GM21515 (cell line): Measurements from ENCODE around the gene CCDC149.
"Not testable (repeated sequence)": the region's sequence is repeated elsewhere in the genome, so short reads cannot be mapped to it uniquely, and the experiment has no call there.

Source experiments
- ATAC-seq: cut with Tn5 transposase; IDR thresholded peaks from one replicate; pipeline ENCODE4 v1.9.1; 2021; ENCODE audit not compliant: unreplicated experiment

Gene CCDC149

DNA sequence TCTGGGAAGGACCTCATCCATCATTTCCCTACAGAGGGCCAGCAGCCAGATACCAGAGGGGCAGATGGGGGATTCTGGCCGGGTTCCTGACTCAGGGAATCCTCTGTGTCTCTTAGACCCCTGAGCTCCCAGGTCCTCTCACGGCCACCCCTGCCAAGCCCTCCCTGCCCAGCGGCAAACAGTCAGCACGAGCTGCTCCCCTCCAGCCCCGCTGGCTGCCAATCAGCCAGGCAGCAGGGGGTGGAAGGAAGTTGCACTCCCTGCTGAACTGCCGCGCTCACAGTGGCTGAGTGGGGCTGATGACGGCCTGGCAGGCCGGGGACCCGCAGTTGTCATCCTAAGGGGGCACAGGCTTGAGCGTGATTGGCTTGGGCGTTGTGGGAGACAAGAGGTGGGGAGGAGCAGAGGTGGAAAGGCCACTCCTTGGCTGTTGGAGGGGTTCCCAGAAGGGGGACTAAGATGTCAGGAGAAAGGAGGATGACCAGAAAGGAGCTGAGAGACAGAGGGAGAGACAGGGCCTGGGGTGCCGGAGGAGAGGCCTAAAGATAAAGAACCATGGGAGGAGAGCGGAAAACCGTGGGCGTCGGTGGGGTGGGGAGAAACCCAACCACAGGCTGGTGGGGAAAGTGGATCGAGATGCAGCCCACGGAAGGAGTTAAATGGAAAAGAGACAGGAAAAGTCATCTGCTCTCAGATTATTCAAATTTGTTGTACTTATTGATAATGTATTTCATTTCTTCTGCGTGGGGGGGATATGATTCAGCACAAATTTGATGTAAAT is 4.4 kb upstream of the CCDC149 start:
- no peak for ATAC-seq

DNA sequence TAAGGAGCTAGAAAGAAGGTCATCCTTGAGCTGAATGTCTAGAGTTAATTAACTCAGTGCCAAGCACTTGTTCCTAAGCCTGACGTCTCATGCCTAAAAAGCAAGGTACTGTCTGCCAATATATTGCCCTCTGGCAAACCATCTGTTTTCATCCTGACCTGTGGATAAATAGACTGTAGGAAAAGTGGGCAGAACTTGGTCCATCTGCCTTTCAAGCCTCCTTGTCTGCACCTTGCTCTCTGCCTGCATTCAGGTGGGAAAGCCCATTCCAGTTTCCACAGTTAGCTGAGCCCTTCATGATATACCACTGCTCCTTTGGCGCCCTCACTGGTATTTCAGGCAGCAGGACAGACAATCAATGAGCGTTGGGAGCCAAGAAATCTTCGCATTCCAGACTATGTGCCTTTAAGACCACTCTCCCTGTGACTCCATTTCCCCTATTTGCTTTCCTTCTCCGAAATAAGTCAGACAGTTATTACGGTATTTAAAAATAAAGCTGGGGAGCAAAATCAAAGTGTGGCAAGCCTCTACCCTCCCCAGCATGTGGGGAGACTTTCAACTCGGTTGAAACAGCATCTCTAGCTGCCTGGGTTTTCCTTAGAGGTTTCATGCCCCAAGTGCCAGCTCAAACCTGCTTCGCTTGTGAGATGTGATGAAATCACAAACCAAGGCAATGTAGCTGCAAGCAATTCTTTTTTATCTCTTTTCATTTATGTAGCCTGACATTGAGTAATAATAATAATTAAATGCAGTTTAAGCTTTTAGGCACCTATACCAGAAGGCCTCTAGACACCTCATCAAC is 2.5 kb upstream of the CCDC149 start:
- no peak for ATAC-seq

GRCh38 chr4:24914460-24914859 is 1.6 kb upstream of the CCDC149 start:
- no peak for ATAC-seq

DNA sequence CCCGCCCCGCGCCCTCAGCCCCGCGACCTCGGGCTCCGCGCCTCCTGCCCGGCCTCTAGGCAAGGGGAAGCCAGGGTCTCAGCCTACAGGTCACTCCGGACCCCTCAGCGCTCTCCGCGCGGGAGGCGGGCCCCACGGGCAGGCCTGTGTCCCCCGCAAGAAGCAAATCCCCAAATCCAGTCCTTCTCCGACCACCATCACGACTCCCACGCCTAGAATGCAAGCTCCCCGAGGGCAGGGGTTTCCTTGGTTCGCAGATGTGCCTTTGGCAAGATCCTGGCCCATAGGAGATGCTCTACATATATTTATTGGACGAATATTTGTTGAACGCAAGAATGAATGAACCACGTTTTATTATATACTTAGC is 260 bp upstream of the CCDC149 start:
- no peak for ATAC-seq

DNA sequence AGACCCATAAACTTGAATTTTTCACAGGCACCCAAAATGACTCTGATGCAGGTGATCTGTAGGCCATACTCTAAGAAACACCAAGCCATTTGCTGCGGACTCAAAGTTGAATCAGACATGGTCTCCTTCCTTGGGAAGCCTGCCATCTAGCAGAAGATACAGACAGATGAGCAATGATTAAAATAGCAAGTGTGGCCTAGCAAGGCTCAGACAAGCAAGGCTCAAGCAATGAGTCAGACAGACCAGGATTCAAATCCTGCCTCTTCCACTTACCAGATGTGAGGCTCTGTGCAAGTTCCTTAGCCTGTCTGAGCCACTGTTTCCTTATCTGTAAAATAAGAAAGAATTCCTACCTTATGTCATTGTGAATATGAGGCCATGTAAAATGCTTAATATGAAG is 2.3 kb downstream of the CCDC149 start:
- no peak for ATAC-seq

DNA sequence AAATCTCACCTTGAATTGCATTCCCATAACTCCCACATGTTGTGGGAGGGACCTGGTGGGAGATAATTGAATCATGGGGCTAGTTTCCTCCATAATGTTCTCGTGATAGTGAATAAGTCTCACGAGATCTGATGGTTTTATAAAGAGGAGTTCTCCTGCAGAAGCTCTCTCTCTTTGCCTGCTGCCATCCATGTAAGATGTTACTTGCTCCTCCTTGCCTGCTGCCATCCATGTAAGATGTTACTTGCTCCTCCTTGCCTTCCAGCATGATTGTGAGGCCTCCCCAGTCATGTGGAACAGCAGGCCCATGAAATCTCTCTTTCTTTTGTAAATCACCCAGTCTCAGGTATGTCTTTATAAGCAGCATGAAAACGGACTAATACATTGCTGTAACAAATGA is 3.2 kb downstream of the CCDC149 start:
- ATAC-seq = not testable (repeated sequence)

DNA sequence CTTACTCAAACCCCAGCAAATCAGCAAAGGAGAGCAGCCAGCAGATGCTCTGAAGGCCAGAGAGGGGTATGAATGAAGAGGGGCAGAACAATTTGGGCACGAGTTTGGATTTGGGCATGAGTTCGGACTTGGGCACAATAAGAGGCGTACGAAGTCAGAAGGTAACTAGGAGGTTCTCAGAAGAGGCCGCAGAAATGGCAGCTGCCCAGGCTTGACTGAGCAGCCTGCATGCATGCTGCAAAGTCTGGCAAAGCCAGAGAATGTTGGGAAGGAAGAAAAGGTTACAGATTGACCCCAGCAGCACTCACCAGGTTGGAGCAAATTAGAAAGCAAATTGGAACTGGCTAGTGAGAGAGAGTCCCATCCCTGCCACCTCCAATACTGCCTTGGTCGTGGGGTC is 15.2 kb downstream of the CCDC149 start:
- ATAC-seq = no peak

DNA sequence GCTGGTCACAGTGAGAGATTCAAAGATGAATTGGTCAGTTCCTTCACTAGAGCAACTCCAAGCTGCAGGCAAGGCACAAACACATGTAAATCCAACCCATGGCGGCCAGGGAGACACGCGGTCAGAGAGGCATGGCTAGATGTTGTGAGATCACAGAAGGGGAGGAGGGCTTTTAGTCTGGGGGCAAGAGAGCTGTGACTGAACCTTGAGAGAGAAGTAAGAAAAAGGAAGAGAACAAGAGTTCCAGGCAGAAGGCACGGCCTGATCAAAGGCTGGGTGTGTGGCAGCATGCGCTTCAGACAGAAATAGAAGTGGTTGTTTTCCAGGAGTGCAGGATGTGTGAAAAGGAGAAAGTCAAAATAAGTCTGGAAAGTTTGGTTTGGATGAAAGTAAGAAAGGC is 15.9 kb downstream of the CCDC149 start:
- no peak for ATAC-seq

DNA sequence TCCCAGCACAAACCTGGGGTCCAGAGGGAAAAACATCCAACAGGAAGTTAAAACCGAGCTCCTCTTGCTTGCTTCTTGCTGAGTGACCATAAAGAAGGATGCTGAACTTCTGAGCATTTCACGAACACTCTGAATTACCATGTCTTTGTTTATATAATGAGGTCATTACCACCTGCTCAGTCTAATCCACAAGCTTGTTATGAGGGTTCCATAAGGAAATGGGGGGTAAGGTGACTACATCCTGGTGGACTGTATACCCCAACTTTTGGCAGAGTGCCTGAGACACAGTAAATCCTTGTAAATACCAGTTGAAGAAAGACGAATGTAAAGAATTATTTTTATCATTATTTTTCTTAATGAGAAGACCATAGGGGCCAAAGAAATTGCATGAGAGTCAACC is 16.8 kb downstream of the CCDC149 start:
- no peak for ATAC-seq

GRCh38 chr4:24895461-24895860 is 17.4 kb downstream of the CCDC149 start:
- ATAC-seq = no peak

GRCh38 chr4:24894846-24895245 is 18.0 kb downstream of the CCDC149 start:
- no peak for ATAC-seq

DNA sequence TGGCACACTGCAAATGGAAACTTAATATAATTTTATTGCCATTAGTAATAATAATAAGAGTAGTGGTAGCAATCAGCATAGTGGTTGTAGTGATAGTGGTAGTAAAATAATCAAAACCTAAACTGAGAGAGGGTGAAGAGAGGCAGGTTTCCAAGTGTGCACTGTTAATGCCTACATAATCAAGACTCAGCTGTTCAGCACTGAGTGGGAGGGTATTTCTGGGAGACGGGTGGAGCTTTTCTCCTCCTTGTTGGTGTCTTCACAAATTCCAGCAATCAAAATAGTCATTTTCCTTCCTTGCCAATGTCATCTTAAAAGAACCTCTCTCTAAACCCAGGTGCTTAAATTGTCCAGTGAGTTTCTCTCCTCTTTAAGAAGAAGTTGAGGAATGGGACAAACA is 18.6 kb downstream of the CCDC149 start:
- ATAC-seq = no peak

- ATAC-seq = no peak
These were observed 20.1 kb downstream of the CCDC149 start for GRCh38 chr4:24892778-24893177.

- no peak for ATAC-seq
These were observed 20.6 kb downstream of the CCDC149 start for GRCh38 chr4:24892278-24892677.

- ATAC-seq = no peak
These were observed 22.2 kb downstream of the CCDC149 start for GRCh38 chr4:24890561-24891126.

DNA sequence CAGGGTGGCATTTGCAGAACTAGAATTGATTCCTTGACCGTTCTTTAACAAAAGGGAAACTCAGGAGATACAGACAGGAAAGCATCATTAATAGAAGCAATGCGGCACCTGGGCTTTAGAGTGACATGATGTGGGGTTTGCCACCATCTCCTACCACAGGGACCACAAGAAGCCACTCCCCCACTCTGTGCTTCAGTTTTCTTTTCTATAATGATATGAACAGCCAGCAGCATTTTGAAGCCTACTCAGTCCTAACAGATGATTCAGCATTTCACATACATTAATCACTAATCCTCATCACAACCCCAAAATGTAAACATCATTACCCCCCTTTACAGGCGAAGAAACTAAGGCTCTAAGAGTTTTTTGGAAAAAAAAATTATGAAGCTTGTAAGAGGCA is 22.9 kb downstream of the CCDC149 start:
- no peak for ATAC-seq

DNA sequence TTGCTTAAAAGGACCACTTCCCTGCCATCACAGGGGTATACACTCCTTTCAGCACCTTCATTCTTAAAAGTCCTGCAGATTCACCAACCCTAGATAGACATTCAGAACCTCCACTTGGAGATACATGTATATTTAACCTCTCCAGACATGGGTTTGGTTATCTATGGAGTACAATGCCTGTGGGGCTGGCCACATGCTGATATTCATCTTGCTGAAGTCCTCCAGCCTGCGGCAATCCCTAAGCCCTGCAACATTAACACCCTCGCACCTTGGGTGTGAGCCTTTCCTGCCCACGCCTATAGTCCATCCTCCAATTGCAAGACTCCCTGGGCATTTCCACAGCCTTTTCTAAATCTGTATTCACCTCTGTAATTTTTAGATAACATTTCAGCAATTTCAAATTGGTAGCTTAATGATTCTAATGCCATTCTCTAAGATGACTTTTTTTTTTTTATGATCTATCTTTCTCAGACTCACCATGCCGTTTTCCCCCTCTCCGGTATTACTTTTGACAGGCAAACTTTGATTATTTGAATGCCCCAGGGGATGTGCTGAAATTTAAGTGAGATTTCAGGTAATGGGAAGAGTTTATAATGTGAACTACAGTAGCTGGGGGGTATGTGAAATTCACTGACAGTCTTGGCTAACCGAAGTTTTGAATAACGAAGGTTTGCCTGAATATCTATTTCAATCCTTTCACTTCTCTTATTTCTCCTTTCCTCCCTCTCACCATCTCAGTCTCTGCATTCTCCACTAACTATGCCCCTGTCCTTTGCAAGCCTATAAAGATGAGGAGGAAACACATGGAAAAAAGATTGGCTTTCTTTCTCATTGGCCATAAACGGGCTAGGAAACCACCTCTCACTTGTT is 24.1 kb downstream of the CCDC149 start:
- ATAC-seq = no peak

- ATAC-seq = no peak
These were observed 24.9 kb downstream of the CCDC149 start for GRCh38 chr4:24887881-24888430.

GRCh38 chr4:24886596-24886995 is 26.2 kb downstream of the CCDC149 start:
- no peak for ATAC-seq

DNA sequence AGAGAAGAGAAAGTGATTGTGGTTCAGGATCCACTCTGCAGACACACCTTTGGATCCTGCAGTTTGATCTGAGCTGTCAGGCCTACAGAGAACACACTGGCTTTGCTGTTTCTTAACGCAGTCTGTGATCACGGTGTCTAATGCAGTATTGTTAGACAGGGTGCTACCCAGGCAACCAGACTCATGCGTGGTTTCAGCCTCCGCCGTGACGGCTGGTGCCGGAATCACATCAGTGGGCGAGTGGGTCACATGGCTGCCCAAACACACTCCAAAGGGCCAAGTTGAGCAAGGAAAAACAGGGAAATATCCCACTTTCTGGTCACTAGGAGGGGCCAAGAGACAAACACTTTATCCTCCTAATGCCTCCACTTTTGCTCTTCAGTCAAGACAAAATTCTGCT is 27.5 kb downstream of the CCDC149 start:
- no peak for ATAC-seq

DNA sequence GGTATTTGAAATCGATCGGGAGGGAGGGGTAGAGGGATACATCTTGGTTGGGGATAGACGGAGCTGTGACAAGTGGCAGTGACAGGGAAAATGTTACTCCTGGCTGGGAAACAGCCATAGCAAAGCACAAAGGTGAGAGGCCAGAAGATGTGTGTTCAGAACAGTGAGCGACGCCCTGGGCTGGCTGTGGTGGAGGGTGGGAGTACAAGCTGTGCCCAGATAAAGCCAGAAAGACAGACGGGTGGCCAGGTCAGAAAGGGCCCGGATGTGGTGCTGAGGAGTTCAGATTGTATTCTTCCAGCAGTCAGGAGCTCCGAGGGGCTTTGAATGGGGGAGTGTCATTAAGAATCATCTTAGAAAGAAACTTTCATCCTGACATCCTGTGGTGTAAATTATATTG is 27.9 kb downstream of the CCDC149 start:
- ATAC-seq = no peak
